K562 (cell line): ENCODE data around the gene CTDSP1. TPM values are rescaled to one million over a fixed set of nuclear protein-coding genes. Genes with fewer than 3 reads are reported as not detected.

ENCODE experiments used
- C11orf30 ChIP-seq: fragments of 450-650 bp; IDR thresholded peaks from 2 replicates; pipeline ENCODE4 v1.6.1; 2016; ENCODE audit warnings: low read depth, mild to moderate bottlenecking
- CHAMP1 ChIP-seq: fragments of 450-650 bp; IDR thresholded peaks from 2 replicates; pipeline ENCODE4 v1.6.1; 2016; ENCODE audit warnings: mild to moderate bottlenecking
- DNMT1 ChIP-seq: fragments of 450-650 bp; IDR thresholded peaks from 2 replicates; pipeline ENCODE4 v1.6.1; 2016; ENCODE audit warnings: antibody characterized with exemption, mild to moderate bottlenecking
- ELF4 ChIP-seq: fragments of 450-650 bp; formaldehyde crosslinking; IDR thresholded peaks from 2 replicates; pipeline ENCODE4 v1.4.0; 2022; ENCODE audit warnings: missing genetic modification characterization
- GABPA ChIP-seq: fragments of 200-800 bp; sonication (Bioruptor generic); conservative IDR thresholded peaks from 2 replicates; pipeline ENCODE4 v1.6.1; 2016; ENCODE audit warnings: low read depth, missing genetic modification characterization, missing compliant biosample characterization
- GATAD2B ChIP-seq: fragments of 450-650 bp; IDR thresholded peaks from 2 replicates; pipeline ENCODE4 v1.6.1; 2017; ENCODE audit warnings: mild to moderate bottlenecking, borderline replicate concordance
- GTF2B ChIP-seq: IDR thresholded peaks from 2 replicates; pipeline ENCODE4 v1.6.1; 2011; ENCODE audit not compliant: insufficient read length; ENCODE audit errors: extremely low read depth
- ILK ChIP-seq: fragments of 450-650 bp; IDR thresholded peaks from 2 replicates; pipeline ENCODE4 v1.6.1; 2016; ENCODE audit warnings: missing genetic modification characterization, low read depth, mild to moderate bottlenecking, missing compliant biosample characterization, moderate library complexity, borderline replicate concordance
- POLR2H ChIP-seq: IDR thresholded peaks from 2 replicates; pipeline ENCODE4 v1.6.1; 2016; ENCODE audit warnings: missing genetic modification characterization, low read depth, mild to moderate bottlenecking, control low read depth, missing compliant biosample characterization, moderate library complexity
- SRSF9 ChIP-seq: fragments of 200-400 bp; formaldehyde crosslinking; IDR thresholded peaks from 2 replicates; pipeline ENCODE4 v1.6.1; 2017; ENCODE audit warnings: low read depth, low read length, borderline replicate concordance
- TAL1 ChIP-seq: fragments of 450-650 bp; IDR thresholded peaks from 2 replicates; pipeline ENCODE4 v1.6.1; 2016; ENCODE audit warnings: mild to moderate bottlenecking
- ZC3H11A ChIP-seq: IDR thresholded peaks from 2 replicates; pipeline ENCODE4 v1.6.1; 2012; ENCODE audit warnings: low read depth, low read length, improper control_type of control experiment
- ZNF324 ChIP-seq: fragments of 250-450 bp; sonication (Bioruptor Pico); IDR thresholded peaks from 2 replicates; pipeline ENCODE4 v1.4.0; 2020; ENCODE audit warnings: mild to moderate bottlenecking
- polyA plus RNA-seq, 8 experiments: library from polyadenylated mRNA; depleted of rRNA in 4 of 8; stranded (reverse) in 5 of 8; unstranded in 3 of 8; fragments of >200 nt; fragmentation: Nextera tagmentation in 2 of 8; fragmentation: Illumina TruSeq in 1 of 8; extraction: Ambion mirVana in 2 of 8; extraction: Trizol in 1 of 8; gene quantifications; 2 replicates each; pipeline versions ENCODE4 v1.2.1 to v1.2.3, GENCODE V29; 2011 to 2014; ENCODE audit warnings: inconsistent platforms in 1 of 8, missing spikeins in 1 of 8
- total RNA-seq, 7 experiments: library from RNA; depleted of rRNA in 6 of 7; stranded (reverse); fragments of >200 nt in 6 of 7; fragmentation: Illumina TruSeq in 2 of 7; extraction: Trizol in 2 of 7; gene quantifications; 2 replicates each; pipeline versions ENCODE4 v1.2.1 to v1.2.3, GENCODE V29; 2011 to 2021; ENCODE audit warnings: low replicate concordance in 1 of 7
- TF ChIP-seq, protein P1 (sequence below), 2 experiments: fragments of 450-650 bp in 1 of 2; sonication (generic) in 1 of 2; formaldehyde crosslinking in 1 of 2; IDR thresholded peaks in 1 of 2; conservative IDR thresholded peaks in 1 of 2; 2 replicates each; pipeline versions ENCODE4 v1.6.1 to v1.8.1; 2016 to 2023; ENCODE audit warnings: mild to moderate bottlenecking in 2 of 2, moderate library complexity in 2 of 2, inconsistent platforms in 1 of 2, missing genetic modification reagents in 1 of 2
- TF ChIP-seq, protein P2 (sequence below): IDR thresholded peaks from 3 replicates; pipeline ENCODE4 v1.6.1; 2011; ENCODE audit warnings: borderline replicate concordance, mild to moderate bottlenecking; ENCODE audit not compliant: insufficient read length, insufficient read depth
- TF ChIP-seq, protein P3 (sequence below): fragments of 250-450 bp; sonication (Bioruptor Pico); IDR thresholded peaks from 2 replicates; pipeline ENCODE4 v1.9.0; 2021; ENCODE audit warnings: mild to moderate bottlenecking, inconsistent platforms
- TF ChIP-seq, protein P4 (sequence below): fragments of 450-650 bp; formaldehyde crosslinking; IDR thresholded peaks from 2 replicates; pipeline ENCODE4 v1.4.0; 2022; ENCODE audit warnings: mild to moderate bottlenecking, moderate library complexity

Gene CTDSP1
- total and polyA plus RNA-seq, 9 of the 15 experiments (the other 6 are each of a cell fraction or from before 2014, with no cell fraction given) = 2.4 to 74.8 (median 45.8) TPM

- TF ChIP-seq GTF2B (no peak), DNMT1 (no peak), ILK (no peak), POLR2H (tag) (peak; percentile 50), ZNF324 (CRISPR knock-in tag) (no peak), ELF4 (CRISPR knock-in tag) (no peak), GABPA (tag) (peak; percentile 50), TAL1 (no peak), ZC3H11A (no peak), CHAMP1 (no peak), SRSF9 (no peak), GATAD2B (peak; percentile 49; the same call in 1 of the 2 replicates), C11orf30 (no peak)
- TF ChIP-seq, protein P1, sequence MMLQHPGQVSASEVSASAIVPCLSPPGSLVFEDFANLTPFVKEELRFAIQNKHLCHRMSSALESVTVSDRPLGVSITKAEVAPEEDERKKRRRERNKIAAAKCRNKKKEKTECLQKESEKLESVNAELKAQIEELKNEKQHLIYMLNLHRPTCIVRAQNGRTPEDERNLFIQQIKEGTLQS (IDR thresholded peaks at IDR 0.05) = no peak
- TF ChIP-seq, protein P1 (CRISPR knock-in tag; conservative IDR thresholded peaks at IDR 0.05) = no peak
- TF ChIP-seq, protein P2, sequence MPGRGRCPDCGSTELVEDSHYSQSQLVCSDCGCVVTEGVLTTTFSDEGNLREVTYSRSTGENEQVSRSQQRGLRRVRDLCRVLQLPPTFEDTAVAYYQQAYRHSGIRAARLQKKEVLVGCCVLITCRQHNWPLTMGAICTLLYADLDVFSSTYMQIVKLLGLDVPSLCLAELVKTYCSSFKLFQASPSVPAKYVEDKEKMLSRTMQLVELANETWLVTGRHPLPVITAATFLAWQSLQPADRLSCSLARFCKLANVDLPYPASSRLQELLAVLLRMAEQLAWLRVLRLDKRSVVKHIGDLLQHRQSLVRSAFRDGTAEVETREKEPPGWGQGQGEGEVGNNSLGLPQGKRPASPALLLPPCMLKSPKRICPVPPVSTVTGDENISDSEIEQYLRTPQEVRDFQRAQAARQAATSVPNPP = no peak
- TF ChIP-seq, protein P3, sequence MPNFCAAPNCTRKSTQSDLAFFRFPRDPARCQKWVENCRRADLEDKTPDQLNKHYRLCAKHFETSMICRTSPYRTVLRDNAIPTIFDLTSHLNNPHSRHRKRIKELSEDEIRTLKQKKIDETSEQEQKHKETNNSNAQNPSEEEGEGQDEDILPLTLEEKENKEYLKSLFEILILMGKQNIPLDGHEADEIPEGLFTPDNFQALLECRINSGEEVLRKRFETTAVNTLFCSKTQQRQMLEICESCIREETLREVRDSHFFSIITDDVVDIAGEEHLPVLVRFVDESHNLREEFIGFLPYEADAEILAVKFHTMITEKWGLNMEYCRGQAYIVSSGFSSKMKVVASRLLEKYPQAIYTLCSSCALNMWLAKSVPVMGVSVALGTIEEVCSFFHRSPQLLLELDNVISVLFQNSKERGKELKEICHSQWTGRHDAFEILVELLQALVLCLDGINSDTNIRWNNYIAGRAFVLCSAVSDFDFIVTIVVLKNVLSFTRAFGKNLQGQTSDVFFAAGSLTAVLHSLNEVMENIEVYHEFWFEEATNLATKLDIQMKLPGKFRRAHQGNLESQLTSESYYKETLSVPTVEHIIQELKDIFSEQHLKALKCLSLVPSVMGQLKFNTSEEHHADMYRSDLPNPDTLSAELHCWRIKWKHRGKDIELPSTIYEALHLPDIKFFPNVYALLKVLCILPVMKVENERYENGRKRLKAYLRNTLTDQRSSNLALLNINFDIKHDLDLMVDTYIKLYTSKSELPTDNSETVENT (CRISPR knock-in tag) = 0 out of 2 replicates have a peak, but pooled peaks have one; percentile 24
- TF ChIP-seq, protein P4, sequence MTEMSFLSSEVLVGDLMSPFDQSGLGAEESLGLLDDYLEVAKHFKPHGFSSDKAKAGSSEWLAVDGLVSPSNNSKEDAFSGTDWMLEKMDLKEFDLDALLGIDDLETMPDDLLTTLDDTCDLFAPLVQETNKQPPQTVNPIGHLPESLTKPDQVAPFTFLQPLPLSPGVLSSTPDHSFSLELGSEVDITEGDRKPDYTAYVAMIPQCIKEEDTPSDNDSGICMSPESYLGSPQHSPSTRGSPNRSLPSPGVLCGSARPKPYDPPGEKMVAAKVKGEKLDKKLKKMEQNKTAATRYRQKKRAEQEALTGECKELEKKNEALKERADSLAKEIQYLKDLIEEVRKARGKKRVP (CRISPR knock-in tag) = no peak
Observed at GRCh38 chr2:218399391-218400166, at the start of gene CTDSP1 (continued).
